Stimulated activated CD8-positive, alpha-beta memory T cell treated with anti-CD3 and anti-CD28 coated beads, Interleukin-12 subunit alpha, Interleukin-12 subunit beta, amount 100 ng/mL, for 4 hours (primary cell): ENCODE results near the gene KCNN3.

Experiments used
- DNase-seq: peaks from one replicate; pipeline ENCODE4 v3.0.0-alpha.2; 2020; ENCODE audit warnings: low read depth

The KCNN3 gene

DNA sequence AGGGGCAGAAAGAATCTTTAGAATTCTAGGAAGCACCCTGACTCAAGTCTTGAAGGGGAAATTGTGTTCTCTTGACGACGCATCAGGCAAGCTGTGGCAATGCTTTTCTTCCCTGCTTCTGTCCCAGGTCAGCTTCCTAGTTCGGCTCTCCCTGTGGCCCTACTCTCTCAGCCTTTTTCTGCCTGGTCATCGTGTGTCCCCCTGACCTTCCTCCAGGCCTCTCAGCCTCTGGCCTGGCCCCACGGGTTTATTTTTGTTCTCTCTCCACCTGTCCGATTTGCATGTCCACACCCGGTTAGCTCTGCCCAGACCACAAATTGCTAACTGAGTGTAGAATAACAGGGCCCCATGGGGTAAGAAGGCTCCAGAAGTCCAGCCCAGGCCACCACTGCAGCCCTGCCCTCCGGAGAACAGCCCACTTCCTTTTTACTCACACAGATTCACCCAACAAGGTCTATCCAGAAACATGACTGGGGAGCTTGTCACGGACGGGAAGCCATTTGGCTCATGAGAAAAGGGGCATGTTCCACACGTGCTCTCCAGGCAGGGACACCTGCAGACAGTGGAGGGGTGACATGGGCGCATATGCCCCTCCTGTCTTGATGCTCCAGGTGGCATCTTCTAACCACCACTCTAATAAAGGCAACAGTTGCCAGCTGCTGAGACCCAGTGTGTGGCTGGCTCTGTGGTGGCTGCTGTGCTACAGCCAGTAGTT lies 9.8 kb downstream of the KCNN3 start:
- DNase-seq: no peak

GRCh38 chr1:154859786-154860155 lies 10.3 kb downstream of the KCNN3 start:
- no peak for DNase-seq

GRCh38 chr1:154859151-154859785 lies 10.8 kb downstream of the KCNN3 start:
- no peak for DNase-seq

DNA sequence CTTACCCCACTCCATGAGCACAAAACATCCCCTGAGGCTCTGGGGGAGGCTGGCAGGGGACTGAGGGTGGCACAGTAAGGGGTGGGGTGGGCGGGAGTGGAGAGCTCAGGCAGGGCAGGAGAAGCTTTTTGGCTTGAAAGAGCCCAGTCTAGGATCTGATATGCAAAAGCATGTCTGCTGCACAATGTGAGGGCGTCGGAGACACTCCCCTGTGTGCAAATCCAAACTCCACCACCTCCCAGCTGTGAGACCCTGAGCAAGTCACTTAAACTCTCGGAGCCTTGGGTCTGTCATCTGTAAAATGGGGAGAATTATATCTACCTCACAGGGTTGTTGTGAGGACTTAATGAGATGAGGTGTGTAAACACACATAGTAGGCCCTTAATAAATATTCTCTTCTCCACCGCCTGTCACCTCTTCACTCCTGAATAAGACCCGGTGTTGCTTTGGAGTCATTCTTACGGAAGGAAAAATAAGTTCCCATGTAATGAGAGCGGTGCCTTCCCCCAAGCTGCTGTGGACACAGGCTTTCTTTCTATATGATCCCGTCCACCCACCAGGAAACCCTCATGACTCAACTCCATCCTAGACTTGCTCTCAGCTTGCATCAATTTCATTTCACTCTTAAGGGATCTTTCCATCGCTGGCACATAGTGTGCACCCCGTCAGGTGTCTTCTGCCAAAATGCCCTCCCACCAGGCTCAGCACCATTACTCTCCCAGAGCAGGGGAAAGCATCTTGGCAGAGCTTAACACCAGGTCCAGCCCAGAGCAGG lies 12.5 kb downstream of the KCNN3 start:
- DNase-seq: no peak

GRCh38 chr1:154857022-154857421 lies 13.1 kb downstream of the KCNN3 start:
- DNase-seq: no peak

DNA sequence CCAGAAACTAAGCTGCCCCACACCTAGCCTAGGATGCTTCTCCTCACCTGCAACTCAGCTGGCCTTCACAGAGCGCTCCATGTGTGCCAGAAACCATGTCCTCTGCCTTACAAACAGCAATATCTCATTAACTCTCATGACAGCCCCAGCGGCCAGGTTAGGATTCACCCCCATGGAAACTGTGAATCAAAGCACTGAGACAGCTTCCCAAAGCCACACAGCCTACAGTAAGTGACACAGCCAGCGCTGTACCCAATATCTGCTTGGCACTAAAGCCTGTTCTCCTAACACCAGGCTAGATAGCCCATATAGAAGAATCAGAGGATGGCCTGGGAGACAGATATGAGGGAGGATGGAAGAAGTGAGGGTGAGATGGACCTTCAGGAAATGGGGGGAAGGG lies 13.5 kb downstream of the KCNN3 start:
- no peak for DNase-seq

DNA sequence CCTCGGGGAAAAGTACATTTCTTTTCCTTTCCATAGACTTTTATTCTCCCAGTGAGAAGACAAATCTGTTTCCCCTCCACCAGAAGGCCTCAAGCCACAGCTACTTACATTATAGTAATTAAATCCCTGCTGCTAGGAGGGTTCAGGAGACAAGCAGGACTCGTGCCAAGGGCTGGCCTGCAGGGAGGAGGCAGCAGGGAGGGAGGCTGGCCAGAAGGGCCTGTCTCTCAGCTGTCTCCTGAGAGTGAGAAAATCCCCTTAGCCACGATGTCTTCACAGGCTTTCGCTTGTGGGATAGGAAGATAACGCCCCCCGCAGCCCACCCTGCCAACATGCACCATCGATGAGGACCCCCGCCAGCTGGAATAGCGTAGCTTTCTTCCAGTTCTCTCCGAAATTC lies 14.0 kb downstream of the KCNN3 start:
- DNase-seq: no peak

DNA sequence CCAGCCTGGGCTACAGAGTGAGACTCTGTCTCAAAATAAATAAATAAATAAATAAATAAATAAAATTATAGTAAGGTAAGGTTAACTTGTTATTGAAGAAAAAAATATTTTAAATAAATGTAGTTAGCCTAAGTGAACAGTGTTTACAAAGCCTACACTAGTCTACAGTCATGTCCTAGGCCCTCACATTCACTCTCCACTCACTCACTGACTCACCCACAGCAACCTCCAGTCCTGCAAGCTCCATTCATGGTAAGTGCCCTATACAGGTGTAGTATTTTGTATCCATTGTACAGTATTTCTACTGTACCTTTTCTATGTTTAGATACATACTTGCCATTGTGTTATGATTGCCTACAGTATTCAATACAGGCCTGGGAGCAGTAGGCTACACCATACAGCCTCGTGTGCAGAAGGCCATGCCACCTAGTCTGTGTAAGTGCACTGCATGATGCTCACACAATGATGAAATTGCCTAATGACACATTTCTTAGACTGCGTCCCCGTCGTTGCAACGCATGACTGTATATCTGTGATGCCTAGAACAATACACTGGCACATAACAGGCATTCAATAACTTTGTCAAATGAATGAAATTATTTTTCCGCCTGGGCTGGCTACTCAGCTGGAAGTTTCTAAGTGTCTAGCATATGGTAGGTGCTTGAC lies 14.8 kb downstream of the KCNN3 start:
- DNase-seq: no peak

GRCh38 chr1:154852845-154853244 lies 17.2 kb downstream of the KCNN3 start:
- no peak for DNase-seq

DNA sequence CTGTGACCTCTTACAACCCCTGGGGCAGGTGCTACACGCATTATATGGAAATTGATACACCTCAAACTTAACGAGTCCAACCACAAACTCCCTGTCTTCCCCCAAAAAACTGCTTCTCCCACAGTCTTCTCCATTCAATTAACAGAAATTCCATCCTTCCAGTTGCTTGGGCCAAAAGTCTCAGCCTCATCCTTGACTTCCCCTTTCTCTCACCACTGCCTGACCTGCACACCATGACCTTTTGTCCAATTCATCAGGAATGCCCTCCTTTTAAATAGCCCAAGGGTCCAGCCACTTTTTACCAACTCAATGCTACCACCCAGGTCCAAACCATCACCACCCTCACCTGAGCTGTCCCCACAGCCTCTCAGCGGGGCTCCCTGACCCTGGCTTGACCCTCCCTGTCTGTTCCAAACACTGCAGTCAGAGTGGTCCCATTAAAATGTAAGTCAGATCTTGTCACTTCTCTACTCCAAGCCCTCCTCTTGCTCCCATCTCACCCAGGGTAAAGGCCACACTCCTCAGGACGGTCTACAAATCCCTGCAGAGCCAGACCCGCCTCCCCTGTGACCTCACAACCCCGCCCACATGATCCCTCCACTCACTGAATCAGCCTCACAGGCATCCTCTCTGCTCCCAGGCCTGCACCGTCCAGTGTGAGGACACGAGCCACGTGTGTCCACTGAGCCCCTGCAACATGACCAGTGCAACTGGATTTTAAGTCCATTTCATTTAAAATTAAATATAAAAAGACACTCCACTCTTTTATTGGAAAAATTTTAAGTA lies 18.5 kb downstream of the KCNN3 start:
- no peak for DNase-seq

DNA sequence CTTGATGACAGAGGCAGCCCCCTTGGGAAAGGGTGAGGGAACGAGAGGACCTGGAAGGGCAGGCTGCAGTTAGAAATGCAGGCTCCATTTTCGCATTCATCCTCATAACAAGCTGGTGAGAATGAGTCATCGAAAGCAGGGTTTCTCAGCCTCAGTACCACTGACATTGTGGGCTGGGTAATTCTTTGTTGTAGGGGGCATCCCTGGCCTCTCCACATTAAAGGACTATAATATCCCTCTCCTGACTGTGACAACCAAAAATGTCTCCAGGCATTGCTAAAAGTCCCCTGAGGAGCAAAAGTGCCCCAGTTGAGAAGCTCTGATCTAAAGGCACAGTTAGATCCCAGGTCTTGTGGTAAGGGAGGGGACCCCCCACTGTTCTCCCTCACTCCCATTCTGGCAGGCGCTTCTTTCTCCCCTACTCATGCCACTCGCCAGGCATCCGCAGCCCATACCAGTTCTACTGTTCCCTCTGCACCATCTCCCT lies 20.4 kb downstream of the KCNN3 start:
- no peak for DNase-seq

DNA sequence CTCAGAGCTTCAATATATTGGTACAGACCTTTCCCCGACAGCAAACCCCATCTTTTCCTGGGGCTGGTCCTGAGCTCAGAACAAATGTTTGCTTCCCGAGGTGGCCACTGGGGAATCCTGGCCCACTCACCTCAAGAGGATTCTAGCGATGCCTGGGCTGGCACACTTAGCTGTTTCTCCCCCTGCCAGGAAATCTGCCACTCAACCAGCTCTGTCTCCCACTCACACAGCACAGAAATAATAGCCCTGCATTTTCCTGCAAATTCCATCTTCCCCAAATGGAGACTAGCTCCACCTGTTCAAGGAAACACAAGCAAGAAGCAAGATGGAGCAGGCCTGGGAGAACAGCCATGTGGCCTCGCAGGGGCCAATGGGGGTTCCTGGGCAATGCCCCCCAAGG lies 21.1 kb downstream of the KCNN3 start:
- DNase-seq: no peak

GRCh38 chr1:154847891-154848290 lies 22.2 kb downstream of the KCNN3 start:
- no peak for DNase-seq

- DNase-seq: no peak
Measured at GRCh38 chr1:154846565-154847442, 23.3 kb downstream of the KCNN3 start.

DNA sequence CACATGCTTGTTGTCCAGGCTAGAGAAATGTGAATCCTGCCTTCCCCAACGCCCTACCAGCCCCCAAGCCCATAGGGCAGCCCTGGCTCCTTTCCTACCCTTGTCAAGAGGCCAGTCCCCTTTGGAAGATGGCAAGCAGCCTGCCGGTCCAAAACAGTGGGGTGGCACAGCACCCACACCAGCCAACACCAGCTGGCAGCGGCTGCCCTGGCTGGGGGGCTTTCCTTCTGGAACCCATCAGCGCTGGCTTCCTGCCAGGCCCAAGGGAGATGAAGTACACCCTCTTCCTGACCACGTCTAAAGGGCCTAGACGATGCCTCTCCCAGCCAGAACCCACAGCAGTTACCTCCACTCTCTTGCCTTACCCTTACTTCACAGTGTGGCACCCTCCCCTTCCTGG lies 24.2 kb downstream of the KCNN3 start:
- no peak for DNase-seq

DNA sequence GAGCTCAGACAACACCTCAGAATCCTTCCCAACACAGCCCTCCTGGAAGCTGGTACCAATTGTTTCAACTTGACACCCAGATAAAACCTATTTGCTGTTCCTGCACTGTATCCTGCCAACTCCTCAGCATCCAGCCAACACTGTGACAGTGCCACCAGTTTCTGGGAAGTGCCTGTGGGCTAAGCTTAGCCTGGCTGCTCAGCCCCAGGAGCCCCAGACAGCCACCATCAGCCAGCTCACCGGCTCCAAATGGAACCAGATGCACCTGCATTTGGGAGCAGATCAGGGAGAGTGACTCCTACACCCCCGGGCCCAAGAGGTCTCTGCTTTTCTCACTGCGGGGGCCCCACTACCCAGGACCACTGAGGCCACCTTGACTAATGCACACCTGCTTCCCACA lies 24.9 kb downstream of the KCNN3 start:
- DNase-seq: no peak

GRCh38 chr1:154844297-154844681 lies 25.8 kb downstream of the KCNN3 start:
- DNase-seq: no peak

DNA sequence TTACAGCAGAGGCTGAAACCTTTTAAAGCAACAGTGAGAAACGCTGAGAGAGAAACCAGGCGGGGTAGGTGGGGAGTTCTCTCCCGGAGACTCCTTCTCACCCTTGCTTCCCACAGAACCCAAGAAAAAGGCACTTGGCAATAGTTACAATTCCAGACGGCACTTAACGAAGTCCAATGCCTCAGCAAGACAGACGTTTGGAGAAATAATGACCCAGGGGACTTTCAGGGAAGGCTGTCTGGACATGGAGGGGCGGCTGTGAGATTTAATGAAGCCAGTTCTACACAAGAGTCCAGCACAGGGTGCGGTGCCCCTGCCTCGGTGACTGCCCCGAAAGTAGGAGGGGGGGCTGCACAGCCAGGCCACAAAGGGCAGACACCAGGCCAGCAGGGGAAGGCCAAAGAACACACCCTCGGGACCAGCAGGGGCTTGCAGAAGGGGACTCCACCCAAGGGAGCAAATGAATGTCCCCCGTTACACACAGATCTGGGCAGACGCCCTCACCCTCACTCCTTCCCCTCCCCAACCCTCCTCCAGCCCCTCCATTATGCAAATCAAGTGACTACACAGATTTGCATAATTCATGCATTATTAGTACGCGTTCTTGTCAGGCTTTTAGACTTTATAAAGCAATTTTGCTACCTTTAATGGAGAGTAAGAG lies 26.3 kb downstream of the KCNN3 start:
- DNase-seq: no peak

DNA sequence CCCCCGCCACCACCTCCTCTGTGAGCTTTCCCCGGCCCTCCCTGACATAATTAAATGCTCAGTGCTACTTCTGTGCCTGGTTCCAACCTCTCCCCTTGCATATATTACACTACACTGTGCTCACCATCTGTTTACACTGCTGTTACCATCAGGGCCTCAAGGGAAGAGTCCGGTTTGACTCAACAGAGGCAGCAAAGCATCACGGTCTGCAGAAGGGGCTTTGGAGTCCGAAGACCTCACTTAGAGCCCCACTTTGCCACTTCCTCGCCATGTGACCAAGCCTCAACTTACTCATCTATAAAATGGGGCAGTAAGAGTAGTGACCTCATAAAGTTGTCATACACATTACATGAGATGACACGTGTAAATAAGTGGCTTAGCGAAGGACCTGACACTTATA lies 27.4 kb downstream of the KCNN3 start:
- DNase-seq: no peak

- no peak for DNase-seq
Measured at GRCh38 chr1:154841384-154841783, 28.7 kb downstream of the KCNN3 start.
